RKO (cell line): Measurements from ENCODE around the gene BTBD8.
A peak's percentile ranks its signal among the peaks of the same experiment; 100 is the strongest.

Source experiments
- DNase-seq: peaks from one replicate; pipeline ENCODE4 v3.0.0-alpha.2; 2016; ENCODE audit warnings: low spot score

The BTBD8 gene

DNA sequence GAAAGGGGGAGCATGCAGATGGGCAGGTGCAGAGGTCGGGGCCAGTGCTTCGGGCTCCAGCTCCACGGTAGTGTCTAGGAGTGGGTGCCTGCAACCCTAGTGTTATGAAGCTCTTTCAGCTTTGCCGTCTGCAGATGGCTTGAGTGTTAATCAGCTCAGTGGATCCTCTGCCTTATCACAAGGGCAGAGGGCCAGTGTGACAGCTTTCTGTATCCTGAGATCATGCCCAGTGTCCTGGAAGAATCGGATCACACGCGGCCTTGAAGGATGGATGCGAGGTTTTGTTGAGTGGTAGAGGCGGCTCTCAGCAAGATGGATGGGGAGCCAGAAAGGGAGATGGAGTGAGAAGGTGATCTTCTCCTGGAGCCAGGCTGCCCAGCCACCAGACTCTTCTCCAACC lies 112.1 kb downstream of the BTBD8 start:
- no peak for DNase-seq

DNA sequence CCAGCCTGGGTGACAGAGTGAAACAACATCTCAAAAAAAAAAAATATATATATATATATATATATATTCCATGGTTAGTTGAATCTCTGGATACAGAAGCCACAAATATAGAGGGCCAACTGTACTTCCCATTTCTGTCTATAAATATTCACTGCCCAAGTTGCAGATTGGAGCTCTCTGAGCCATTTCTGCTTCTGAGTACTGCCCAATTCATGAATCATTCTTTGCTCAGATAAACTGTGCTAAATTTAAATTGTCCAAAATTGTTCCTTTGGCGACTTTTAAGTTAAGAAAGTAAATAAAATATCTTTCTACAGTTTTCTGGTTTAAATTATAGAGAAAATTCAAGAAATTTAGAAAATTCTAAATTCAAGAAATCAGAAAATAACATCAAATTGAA lies 114.4 kb downstream of the BTBD8 start:
- no peak for DNase-seq

DNA sequence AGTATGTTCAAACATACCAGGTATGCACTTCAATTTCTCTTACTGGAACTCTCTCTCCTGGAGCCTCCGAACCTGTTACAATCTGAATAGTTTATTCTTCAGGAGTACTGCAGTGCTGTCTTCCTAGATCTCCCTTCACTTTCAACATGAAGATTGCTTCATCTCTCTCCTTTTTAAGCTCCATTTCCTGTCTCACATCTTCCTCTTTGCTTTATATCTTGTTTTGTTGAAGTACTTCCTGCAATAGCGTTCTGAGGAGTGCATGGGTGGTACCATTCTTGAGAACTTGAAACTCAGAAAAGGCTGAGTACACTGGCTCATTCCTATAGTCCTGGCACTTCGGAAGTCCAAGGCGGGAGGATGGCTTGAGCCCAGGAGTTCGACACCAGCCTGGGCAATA lies 121.8 kb downstream of the BTBD8 start:
- DNase-seq = no peak

DNA sequence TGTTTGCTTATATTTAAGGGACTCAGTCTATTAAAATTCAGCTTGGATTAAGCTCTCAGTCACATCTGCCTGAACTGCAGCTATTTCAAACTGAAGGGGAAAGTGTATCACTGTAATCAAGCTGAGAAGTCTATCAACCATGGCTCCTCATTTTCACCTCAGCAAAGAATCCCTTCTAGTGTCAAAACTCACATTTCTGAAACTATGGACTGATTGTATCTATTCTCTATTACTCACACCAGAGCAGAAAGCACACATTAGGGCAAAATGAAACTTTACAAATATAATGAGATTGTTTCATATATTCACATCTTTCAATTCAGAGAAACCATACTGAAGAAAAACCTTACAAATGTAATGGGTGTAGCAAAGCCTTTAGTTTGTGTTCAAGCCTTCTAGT lies 123.0 kb downstream of the BTBD8 start:
- no peak for DNase-seq

DNA sequence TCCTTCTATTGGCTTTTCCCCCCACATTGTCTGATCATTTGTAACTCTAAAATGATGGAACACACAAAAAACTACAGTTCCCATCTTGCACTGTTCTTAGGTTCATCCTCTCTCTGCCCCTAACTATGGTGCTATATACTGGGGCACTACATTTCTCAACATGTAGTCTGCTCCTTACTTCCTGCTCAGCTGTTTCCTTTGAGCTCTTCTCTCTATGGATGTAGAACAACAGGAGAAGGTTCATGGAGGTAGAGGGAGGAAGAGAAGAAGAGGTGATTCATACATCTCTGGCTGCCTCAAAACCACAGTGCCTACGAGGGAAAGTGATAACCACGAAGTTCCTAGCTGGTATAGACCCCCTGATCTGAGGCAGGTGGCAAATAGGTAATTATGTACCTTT lies 130.6 kb downstream of the BTBD8 start:
- no peak for DNase-seq

DNA sequence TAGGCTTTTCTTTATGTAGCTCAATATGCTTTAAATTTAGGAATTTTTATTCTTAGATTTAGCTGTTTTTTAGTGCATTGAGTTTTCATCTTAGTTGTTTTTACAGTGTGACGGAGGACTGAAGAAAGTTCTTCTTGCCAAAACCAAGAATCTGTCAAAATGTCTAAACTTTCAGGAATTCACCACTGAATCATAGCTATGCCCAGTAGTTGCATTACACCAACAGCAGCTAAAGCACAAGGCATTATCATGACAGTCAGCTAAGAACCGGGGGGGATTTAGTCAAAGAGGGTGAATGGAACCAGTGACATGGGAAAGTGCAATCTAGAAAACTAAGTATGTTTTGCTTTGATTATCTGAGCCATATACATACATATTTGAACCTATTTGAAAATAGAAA lies 131.0 kb downstream of the BTBD8 start:
- DNase-seq = peak; percentile 10

DNA sequence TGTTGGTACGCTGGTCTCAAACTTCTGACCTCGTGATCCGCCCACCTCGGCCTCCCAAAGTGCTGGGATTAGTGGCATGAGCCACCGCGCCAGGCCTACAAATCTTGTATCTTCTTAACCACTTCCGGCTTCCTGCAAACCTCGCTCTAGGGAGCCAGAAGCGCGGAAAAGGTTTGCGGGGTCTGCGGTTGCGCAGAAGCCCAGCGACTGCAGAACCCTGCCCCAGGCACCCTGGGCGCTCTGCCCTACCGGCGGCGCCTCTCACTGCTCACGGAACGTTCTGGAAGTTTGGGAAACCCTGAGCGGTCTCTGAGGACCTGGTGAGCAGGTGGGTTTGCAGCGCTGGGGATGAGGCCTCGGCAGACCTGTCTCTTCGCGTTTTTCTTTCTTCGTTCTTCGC lies 137.6 kb downstream of the BTBD8 start, which contains the start of gene C1orf146:
Gene C1orf146 (plus strand): TSS at position 195 of the 400 bp plus-strand sequence. CDS start 13,506 bp downstream, outside the sequence.
- DNase-seq = no peak

DNA sequence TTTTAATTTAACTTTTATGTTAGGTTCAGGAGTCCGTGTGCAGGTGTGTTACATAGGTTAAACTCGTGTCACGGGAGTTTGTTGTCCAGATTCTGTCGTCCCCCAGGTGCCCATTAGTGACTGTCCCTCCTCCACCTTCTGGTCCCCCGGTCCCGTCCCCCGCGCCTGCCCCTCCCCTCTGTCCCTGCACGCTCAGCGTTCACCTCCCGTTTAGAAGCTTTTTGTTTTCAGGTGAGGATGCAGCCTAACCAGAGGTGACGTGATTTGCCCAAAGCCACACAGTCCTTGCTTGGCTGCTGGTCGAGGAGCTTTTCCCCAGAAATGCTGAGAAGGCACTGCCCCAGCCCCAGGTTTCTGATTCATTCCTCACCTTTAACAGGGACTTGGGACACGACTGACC lies 138.4 kb downstream of the BTBD8 start:
- no peak for DNase-seq

DNA sequence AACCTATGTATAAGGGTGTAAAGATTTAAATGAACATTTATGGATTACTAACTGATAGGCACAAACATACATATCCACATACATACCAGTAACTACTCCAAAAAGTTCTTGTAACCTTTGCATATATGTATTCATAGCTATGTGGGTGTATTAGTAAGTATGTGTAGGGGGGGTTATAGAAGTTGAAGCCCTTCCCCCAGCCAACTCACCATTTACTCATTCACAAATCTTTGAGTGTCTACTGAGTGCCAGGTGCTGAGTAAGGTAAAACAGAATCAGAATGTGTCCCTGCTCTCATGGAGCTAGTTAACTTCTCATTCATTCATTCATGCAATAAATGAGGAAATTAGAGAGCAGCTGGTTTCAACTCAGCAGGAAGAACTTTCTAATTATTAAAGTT lies 138.9 kb downstream of the BTBD8 start:
- DNase-seq = peak; percentile 22

DNA sequence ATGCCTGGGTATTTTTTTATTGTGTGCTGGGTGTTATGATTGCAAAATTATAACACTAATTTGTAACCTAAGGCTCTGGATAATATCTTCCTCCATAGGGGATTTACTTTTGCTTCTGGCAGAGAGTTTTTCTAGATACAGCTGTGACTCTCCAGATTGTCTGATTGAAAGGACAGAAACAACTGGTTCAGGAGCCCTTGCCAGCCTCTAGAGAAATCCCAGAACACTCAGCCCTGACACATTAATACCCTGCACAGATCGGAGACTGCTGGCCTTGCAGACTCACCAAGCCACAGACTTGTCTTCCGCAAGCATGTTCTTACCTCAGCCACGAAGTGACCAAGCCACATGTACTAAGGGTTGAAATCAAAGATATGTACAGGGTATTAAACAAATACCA lies 148.3 kb downstream of the BTBD8 start:
- no peak for DNase-seq

DNA sequence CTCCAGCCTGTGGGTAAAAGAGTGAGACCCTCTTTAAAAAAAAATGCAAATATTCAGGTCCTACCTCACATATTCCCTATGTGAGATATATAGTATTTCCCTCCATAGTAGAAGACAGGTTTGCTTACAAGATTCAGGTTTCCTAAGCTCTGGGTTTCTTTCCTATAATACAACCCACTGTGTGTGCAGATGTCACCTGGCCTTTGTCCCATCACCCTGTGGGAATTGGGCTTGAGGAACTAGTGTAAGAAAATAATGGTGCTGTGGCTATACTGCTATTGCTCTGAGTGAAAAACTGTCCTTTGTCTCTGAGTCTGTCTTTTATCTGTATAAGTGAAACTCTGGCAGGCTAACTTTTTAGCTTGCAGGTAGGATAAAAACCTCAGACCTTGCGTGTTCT lies 150.6 kb downstream of the BTBD8 start:
- no peak for DNase-seq
